ENCODE results near the gene OR9Q2. TPM values are rescaled to one million over a fixed set of nuclear protein-coding genes. Genes with fewer than 3 reads are reported as not detected.

The OR9Q2 gene
- total RNA-seq, 1 donor, result not detected

DNA sequence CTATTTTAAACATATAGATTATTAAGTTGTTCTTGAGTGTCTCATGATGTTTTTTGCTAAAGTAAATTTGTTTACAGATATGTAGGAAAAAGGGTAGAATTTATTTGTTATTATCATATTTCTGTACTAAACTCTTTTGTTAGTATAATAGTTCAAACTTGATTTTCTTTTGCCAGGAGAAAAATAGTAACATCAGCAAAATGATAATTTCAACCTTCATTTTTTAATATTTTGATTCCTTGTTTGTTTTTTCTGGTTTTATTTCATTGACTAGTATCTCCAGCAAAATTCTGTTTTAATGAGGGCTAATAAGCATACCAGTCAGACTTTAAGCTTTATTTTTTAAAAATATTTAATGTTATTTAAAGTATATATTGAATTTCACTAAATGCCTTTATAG, 27.6 kb downstream of the OR9Q2 start:
- Histone ChIP-seq H3K27ac (ENCODE audit: low read depth, low read length) (no peak overlapping the region), H3K4me1 (ENCODE audit: insufficient read depth, low read length) (no peaks in the 10 kb centered on the region), H2AFZ (ENCODE audit: low read length) (no peak overlapping the region), H3K27me3 (ENCODE audit: insufficient read depth, low read length) (no peaks in the 10 kb centered on the region), H3K79me2 (ENCODE audit: insufficient read depth, low read length) (no peaks in the 10 kb centered on the region), H3K36me3 (ENCODE audit: insufficient read depth, low read length) (no peaks in the 10 kb centered on the region), H3K9me3 (ENCODE audit: low read depth, low read length) (no peaks in the 10 kb centered on the region), H3K4me2 (ENCODE audit: insufficient read depth, low read length) (no peak overlapping the region), H3K4me3 (ENCODE audit: insufficient read depth, low read length) (no peak overlapping the region), H4K20me1 (ENCODE audit: insufficient read depth, low read length) (no peaks in the 10 kb centered on the region)
- TF ChIP-seq, protein P1, sequence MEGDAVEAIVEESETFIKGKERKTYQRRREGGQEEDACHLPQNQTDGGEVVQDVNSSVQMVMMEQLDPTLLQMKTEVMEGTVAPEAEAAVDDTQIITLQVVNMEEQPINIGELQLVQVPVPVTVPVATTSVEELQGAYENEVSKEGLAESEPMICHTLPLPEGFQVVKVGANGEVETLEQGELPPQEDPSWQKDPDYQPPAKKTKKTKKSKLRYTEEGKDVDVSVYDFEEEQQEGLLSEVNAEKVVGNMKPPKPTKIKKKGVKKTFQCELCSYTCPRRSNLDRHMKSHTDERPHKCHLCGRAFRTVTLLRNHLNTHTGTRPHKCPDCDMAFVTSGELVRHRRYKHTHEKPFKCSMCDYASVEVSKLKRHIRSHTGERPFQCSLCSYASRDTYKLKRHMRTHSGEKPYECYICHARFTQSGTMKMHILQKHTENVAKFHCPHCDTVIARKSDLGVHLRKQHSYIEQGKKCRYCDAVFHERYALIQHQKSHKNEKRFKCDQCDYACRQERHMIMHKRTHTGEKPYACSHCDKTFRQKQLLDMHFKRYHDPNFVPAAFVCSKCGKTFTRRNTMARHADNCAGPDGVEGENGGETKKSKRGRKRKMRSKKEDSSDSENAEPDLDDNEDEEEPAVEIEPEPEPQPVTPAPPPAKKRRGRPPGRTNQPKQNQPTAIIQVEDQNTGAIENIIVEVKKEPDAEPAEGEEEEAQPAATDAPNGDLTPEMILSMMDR (IDR thresholded peaks at IDR 0.05; ENCODE audit: extremely low read depth, low read depth, low read length), result no peak
- no peak for DNase-seq (ENCODE audit: insufficient read length, low spot score, missing footprints)

DNA sequence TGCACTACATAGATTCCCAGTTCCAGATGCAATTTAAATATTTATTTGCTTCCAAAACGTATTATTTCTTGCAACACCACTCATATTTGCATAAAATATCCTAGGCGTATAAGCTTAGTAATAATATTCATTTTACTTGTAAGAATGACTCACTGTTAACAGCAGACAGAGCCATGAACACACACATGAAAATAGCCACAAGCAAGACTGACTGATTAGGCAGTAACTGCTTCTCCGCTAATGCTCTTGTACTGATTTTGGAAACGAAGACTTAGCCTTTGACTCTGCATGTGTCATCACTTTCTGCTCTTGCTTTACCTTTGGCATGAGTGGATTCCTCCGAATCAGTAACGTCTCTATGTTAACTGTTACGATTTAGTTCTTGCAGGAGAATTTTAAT, 33.9 kb downstream of the OR9Q2 start:
- Histone ChIP-seq H3K36me3 (ENCODE audit: insufficient read depth, low read length) (no peaks in the 10 kb centered on the region), H3K27ac (ENCODE audit: low read depth, low read length) (no peak overlapping the region), H3K79me2 (ENCODE audit: insufficient read depth, low read length) (no peaks in the 10 kb centered on the region), H4K20me1 (ENCODE audit: insufficient read depth, low read length) (no peaks in the 10 kb centered on the region), H3K4me2 (ENCODE audit: insufficient read depth, low read length) (no peak overlapping the region), H3K4me1 (ENCODE audit: insufficient read depth, low read length) (no peaks in the 10 kb centered on the region), H2AFZ (ENCODE audit: low read length) (no peak overlapping the region), H3K4me3 (ENCODE audit: insufficient read depth, low read length) (no peak overlapping the region), H3K9me3 (ENCODE audit: low read depth, low read length) (no peaks in the 10 kb centered on the region), H3K27me3 (ENCODE audit: insufficient read depth, low read length) (no peaks in the 10 kb centered on the region)
- no peak for DNase-seq (ENCODE audit: insufficient read length, low spot score, missing footprints)
- TF ChIP-seq, protein P1 (IDR thresholded peaks at IDR 0.05; ENCODE audit: extremely low read depth, low read depth, low read length), result no peak

DNA sequence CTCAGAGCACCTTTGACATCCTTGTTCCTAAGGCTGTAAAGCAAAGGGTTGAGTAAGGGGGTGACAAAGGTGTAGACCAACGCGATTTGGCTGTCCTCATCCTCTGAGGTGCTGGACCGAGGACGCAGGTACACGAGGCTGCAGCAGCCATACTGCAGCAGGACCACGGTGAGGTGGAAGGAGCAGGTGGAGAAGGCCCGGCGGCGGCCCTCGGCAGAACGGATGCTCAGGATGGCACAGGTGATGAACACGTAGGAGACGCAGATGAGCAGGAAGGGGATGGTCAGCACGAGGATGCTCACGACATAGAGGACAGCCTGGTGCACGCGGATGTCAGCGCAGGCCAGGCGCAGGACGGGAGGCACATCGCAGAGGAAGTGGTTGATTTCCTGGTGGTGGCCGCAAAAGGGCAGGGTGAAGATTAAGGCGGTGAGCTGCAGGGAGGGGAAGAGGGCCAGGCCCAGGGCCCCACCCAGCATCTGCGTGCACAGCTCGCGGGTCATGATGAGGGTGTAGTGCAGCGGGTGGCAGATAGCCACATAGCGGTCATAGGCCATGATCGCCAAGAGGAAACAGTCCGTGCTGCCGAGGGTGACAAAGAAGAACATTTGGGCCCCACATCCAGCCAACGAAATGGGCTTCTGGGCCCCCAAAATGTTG, 39.2 kb downstream of the OR9Q2 start:
- H3K27ac ChIP-seq (ENCODE audit: low read depth, low read length), result no peak overlapping the region
- DNase-seq (ENCODE audit: insufficient read length, low spot score, missing footprints), result no peak
- H3K4me3 ChIP-seq (ENCODE audit: insufficient read depth, low read length), result no peak overlapping the region
- no peaks in the 10 kb centered on the region for H3K27me3 ChIP-seq (ENCODE audit: insufficient read depth, low read length)
- no peak overlapping the region for H3K4me2 ChIP-seq (ENCODE audit: insufficient read depth, low read length)
- H3K9me3 ChIP-seq (ENCODE audit: low read depth, low read length), result no peaks in the 10 kb centered on the region
- no peaks in the 10 kb centered on the region for H3K4me1 ChIP-seq (ENCODE audit: insufficient read depth, low read length)
- no peaks in the 10 kb centered on the region for H3K79me2 ChIP-seq (ENCODE audit: insufficient read depth, low read length)
- TF ChIP-seq, protein P1 (IDR thresholded peaks at IDR 0.05; ENCODE audit: extremely low read depth, low read depth, low read length), result no peak
- no peaks in the 10 kb centered on the region for H3K36me3 ChIP-seq (ENCODE audit: insufficient read depth, low read length)
- H4K20me1 ChIP-seq (ENCODE audit: insufficient read depth, low read length), result no peaks in the 10 kb centered on the region
- H2AFZ ChIP-seq (ENCODE audit: low read length), result no peak overlapping the region

Other genes starting within 250 kb of the OR9Q2 start
- gene OR9Q1, start 165.2 kb upstream of the OR9Q2 start, total RNA-seq, result not detected in 2 replicates
- not detected in 2 replicates for gene OR6Q1, start 158.1 kb upstream of the OR9Q2 start, total RNA-seq
- gene OR9I1, start 63.5 kb upstream of the OR9Q2 start, total RNA-seq, result not detected in 2 replicates
- gene OR1S2, start 15.1 kb downstream of the OR9Q2 start, total RNA-seq, result not detected in 2 replicates
- not detected in 2 replicates for gene OR1S1, start 23.6 kb downstream of the OR9Q2 start, total RNA-seq
- not detected in 2 replicates for gene OR10Q1, start 39.8 kb downstream of the OR9Q2 start, total RNA-seq
- gene OR10W1, start 79.2 kb downstream of the OR9Q2 start, total RNA-seq, result not detected in 2 replicates
- gene OR5B17, start 170.0 kb downstream of the OR9Q2 start, total RNA-seq, result not detected in 2 replicates
- not detected in 2 replicates for gene OR5B3, start 217.8 kb downstream of the OR9Q2 start, total RNA-seq
- gene OR5B2, start 239.1 kb downstream of the OR9Q2 start, total RNA-seq, result not detected in 2 replicates